Articular chondrocyte of knee joint (primary cell): ENCODE measurements around the gene SERP2. TPM values are rescaled to one million over a fixed set of nuclear protein-coding genes. Genes with fewer than 3 reads are reported as not detected.

ENCODE experiments used
- total RNA-seq: library from RNA; depleted of rRNA; stranded (reverse); fragments of >200 nt; gene quantifications from 2 replicates; pipeline ENCODE4 v1.2.3, GENCODE V29; 2012

Gene SERP2
- 5.9 and 6.8 TPM in 2 replicates for total RNA-seq

DNA sequence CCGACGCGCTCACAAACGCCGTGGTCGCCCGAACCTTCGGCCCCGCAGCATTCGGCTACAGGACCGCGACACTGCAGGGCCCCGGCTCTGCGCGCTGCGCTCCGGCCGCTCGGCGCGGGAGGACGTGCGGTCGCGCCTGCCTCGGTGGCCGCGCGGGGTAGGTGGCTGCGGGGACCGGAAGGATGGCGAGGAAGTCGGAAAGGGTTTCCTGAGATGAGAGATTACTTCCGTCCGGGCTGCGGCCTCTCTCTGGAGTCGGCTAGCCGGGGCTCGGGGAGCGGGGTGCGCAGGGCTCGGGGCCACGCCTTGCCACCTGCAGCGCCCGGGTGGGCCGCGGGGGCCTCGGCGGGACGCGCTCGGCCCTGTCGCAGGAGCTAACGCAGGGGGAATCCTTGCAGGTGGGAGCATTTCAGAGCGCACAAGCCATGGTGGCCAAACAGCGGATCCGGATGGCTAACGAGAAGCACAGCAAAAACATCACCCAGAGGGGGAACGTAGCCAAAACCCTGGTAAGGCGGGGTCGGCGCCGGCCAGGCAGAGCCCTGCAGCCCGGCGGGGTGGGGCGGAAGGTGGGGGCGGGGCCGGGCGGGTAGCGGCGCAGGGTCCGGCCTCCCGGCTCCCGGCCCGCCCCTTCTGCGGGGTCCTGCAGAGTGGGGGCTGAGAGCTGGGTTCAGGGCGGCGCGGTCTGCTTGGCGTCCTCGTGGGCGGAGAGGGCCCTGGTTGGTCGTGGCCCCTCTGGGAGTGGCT is at the start of gene SERP2:
Gene SERP2, plus strand, starts transcription at position 224 of the 747 bp plus-strand sequence. Its CDS starts 202 bp downstream, at position 426.

Other genes with a start within 250 kb of the SERP2 start
- gene TSC22D1, start 202.5 kb downstream of the SERP2 start, total RNA-seq, result 49.0 and 82.7 TPM in 2 replicates